MM.1S (cell line): ENCODE data around the gene PRDM1.
A peak's percentile ranks its signal among the peaks of the same experiment; 100 is the strongest.

Experiments
- DNase-seq: peaks from one replicate; pipeline ENCODE4 v3.0.0-alpha.2; 2015
- H2AFZ ChIP-seq: fragments of 300-600 bp; sonication (generic); 2 replicates; pipeline ENCODE4 v1.6.0; 2016; ENCODE audit warnings: antibody characterized with exemption, low read length
- H3F3A ChIP-seq: fragments of 300-600 bp; sonication (generic); 2 replicates; pipeline ENCODE4 v1.6.1; 2016; ENCODE audit warnings: mild to moderate bottlenecking, antibody characterized with exemption, low read length, moderate library complexity, mixed read lengths; ENCODE audit not compliant: insufficient read depth
- H3K27ac ChIP-seq: fragments of 300-600 bp; sonication (generic); 2 replicates; pipeline ENCODE4 v1.5.1; 2016; ENCODE audit warnings: mild to moderate bottlenecking, low read length
- H3K27me3 ChIP-seq: fragments of 300-600 bp; sonication (generic); replicated peaks from 2 replicates; pipeline ENCODE4 v1.6.0; 2016; ENCODE audit warnings: low read length; ENCODE audit not compliant: insufficient read depth
- H3K36me3 ChIP-seq: fragments of 300-600 bp; sonication (generic); replicated peaks from 2 replicates; pipeline ENCODE4 v1.6.1; 2016; ENCODE audit warnings: mild to moderate bottlenecking, low read length, mixed read lengths; ENCODE audit not compliant: insufficient read depth
- H3K4me1 ChIP-seq: fragments of 300-600 bp; sonication (generic); 2 replicates; pipeline ENCODE4 v1.6.1; 2016; ENCODE audit warnings: low read length, mixed read lengths
- H3K4me2 ChIP-seq: fragments of 300-600 bp; sonication (generic); 2 replicates; pipeline ENCODE4 v1.6.0; 2016; ENCODE audit warnings: low read depth, low read length
- H3K4me3 ChIP-seq: fragments of 300-600 bp; sonication (generic); 2 replicates; pipeline ENCODE4 v1.5.1; 2016; ENCODE audit warnings: low read length, mixed read lengths
- H3K79me2 ChIP-seq: fragments of 300-600 bp; sonication (generic); 2 replicates; pipeline ENCODE4 v1.6.1; 2016; ENCODE audit warnings: mixed run types, low read length, mixed read lengths
- H3K9ac ChIP-seq: fragments of 300-600 bp; sonication (generic); 2 replicates; pipeline ENCODE4 v1.6.1; 2016; ENCODE audit warnings: low read length, mixed read lengths
- H3K9me2 ChIP-seq: fragments of 300-600 bp; sonication (generic); replicated peaks from 2 replicates; pipeline ENCODE4 v1.6.1; 2016; ENCODE audit warnings: mild to moderate bottlenecking, low read length, mixed read lengths; ENCODE audit not compliant: insufficient read depth
- H3K9me3 ChIP-seq: fragments of 300-600 bp; sonication (generic); replicated peaks from 2 replicates; pipeline ENCODE4 v1.6.1; 2016; ENCODE audit warnings: mild to moderate bottlenecking, low read length, mixed read lengths; ENCODE audit not compliant: insufficient read depth
- H4K20me1 ChIP-seq: fragments of 300-600 bp; sonication (generic); 2 replicates; pipeline ENCODE4 v1.6.1; 2016; ENCODE audit warnings: mild to moderate bottlenecking, low read length, moderate library complexity, mixed read lengths; ENCODE audit not compliant: insufficient read depth
- CTCF ChIP-seq: fragments of 300-600 bp; sonication (generic); IDR thresholded peaks from 2 replicates; pipeline ENCODE4 v1.5.1; 2016; ENCODE audit warnings: antibody characterized with exemption, low read length, mixed read lengths
- EZH2 ChIP-seq: fragments of 300-600 bp; sonication (generic); optimal IDR thresholded peaks from 2 replicates; pipeline ENCODE3; 2017; ENCODE audit warnings: low read depth, mild to moderate bottlenecking, antibody characterized with exemption, low read length, mixed read lengths
- EZH2phosphoT487 ChIP-seq: fragments of 300-600 bp; sonication (generic); IDR thresholded peaks from 2 replicates; pipeline ENCODE4 v1.6.1; 2018; ENCODE audit warnings: antibody characterized with exemption, low read length

Gene PRDM1

GRCh38 chr6:106102967-106103727, 17.0 kb downstream of the PRDM1 start:
- peaks cover 99% of the 10 kb centered on the region for H3K79me2 ChIP-seq
- peak overlapping the region; percentile 98 for H3K27ac ChIP-seq
- H3K27me3 ChIP-seq, result no peaks in the 10 kb centered on the region

GRCh38 chr6:106103728-106104109, 17.6 kb downstream of the PRDM1 start:
- Histone ChIP-seq H2AFZ (no peak overlapping the region), H3K36me3 (peaks cover 66% of the 10 kb centered on the region), H3K9ac (peak overlapping the region; percentile 98)

More at GRCh38 chr6:106102967-106103727, 17.0 kb downstream of the PRDM1 start:
- Histone ChIP-seq H3K4me1 (peaks cover 77% of the 10 kb centered on the region), H2AFZ (no peak overlapping the region), H3K9me2 (no peaks in the 10 kb centered on the region), H3K9me3 (no peaks in the 10 kb centered on the region), H3K4me2 (peak overlapping the region; percentile 95), H3F3A (peaks cover 99% of the 10 kb centered on the region), H3K4me3 (peak overlapping the region; percentile 95), H3K36me3 (peaks cover 65% of the 10 kb centered on the region), H3K9ac (peak overlapping the region; percentile 98), H4K20me1 (no peaks in the 10 kb centered on the region)
- DNase-seq, result peak; percentile 31
- TF ChIP-seq CTCF, result no peak
- no peak for TF ChIP-seq EZH2phosphoT487
- TF ChIP-seq EZH2, result no peak

GRCh38 chr6:106104476-106104875, 18.3 kb downstream of the PRDM1 start:
- H3K9ac ChIP-seq, result peak overlapping the region; percentile 76
- H3K79me2 ChIP-seq, result peaks cover 92% of the 10 kb centered on the region

More at GRCh38 chr6:106103728-106104109, 17.6 kb downstream of the PRDM1 start:
- Histone ChIP-seq H4K20me1 (no peaks in the 10 kb centered on the region), H3K27me3 (no peaks in the 10 kb centered on the region), H3K27ac (peak overlapping the region; percentile 98), H3K9me2 (no peaks in the 10 kb centered on the region), H3K79me2 (peaks cover 99% of the 10 kb centered on the region), H3K4me2 (peak overlapping the region; percentile 95), H3K4me3 (peak overlapping the region; percentile 95), H3F3A (peaks cover 99% of the 10 kb centered on the region), H3K4me1 (peaks cover 76% of the 10 kb centered on the region), H3K9me3 (no peaks in the 10 kb centered on the region)
- TF ChIP-seq EZH2 (no peak), CTCF (no peak), EZH2phosphoT487 (no peak)
- peak; percentile 69 for DNase-seq

More at GRCh38 chr6:106104476-106104875, 18.3 kb downstream of the PRDM1 start:
- Histone ChIP-seq H3K36me3 (peaks cover 59% of the 10 kb centered on the region), H3K4me3 (peak overlapping the region; percentile 63), H3K9me2 (no peaks in the 10 kb centered on the region), H3F3A (peaks cover 99% of the 10 kb centered on the region), H3K9me3 (no peaks in the 10 kb centered on the region), H3K27me3 (no peaks in the 10 kb centered on the region), H3K4me2 (peak overlapping the region; percentile 72), H4K20me1 (no peaks in the 10 kb centered on the region), H3K27ac (peak overlapping the region; percentile 98), H3K4me1 (peaks cover 79% of the 10 kb centered on the region), H2AFZ (no peak overlapping the region)
- no peak for TF ChIP-seq EZH2
- TF ChIP-seq EZH2phosphoT487, result no peak
- no peak for TF ChIP-seq CTCF
- peak; percentile 58 for DNase-seq
